Ishikawa (cell line): ENCODE data around the gene ASTN2.

Experiments used
- EGR1 ChIP-seq: IDR thresholded peaks from 2 replicates; pipeline ENCODE4 v1.6.1; 2012
- EP300 ChIP-seq: IDR thresholded peaks from 2 replicates; pipeline ENCODE4 v1.6.1; 2012; ENCODE audit warnings: borderline replicate concordance
- MAX ChIP-seq: IDR thresholded peaks from 2 replicates; pipeline ENCODE4 v1.6.1; 2012
- NFIC ChIP-seq: IDR thresholded peaks from 2 replicates; pipeline ENCODE4 v1.6.1; 2012
- RAD21 ChIP-seq: IDR thresholded peaks from 2 replicates; pipeline ENCODE4 v1.6.1; 2012; ENCODE audit warnings: low read depth
- REST ChIP-seq: IDR thresholded peaks from 2 replicates; pipeline ENCODE4 v1.6.1; 2012; ENCODE audit warnings: low read depth, mild to moderate bottlenecking
- TAF1 ChIP-seq: IDR thresholded peaks from 2 replicates; pipeline ENCODE4 v1.6.1; 2012; ENCODE audit warnings: low read depth, mild to moderate bottlenecking
- TCF12 ChIP-seq: IDR thresholded peaks from 2 replicates; pipeline ENCODE4 v1.6.1; 2012; ENCODE audit warnings: low read depth
- YY1 ChIP-seq: IDR thresholded peaks from 2 replicates; pipeline ENCODE4 v1.6.1; 2012; ENCODE audit warnings: low read depth

GRCh38 chr9:116855881-116856662, 558.8 kb downstream of the ASTN2 start:
- TF ChIP-seq MAX (no peak), REST (no peak), TAF1 (no peak), NFIC (peak; percentile 63), RAD21 (no peak), EP300 (peak; percentile 52; the same call in 1 of the 2 replicates), TCF12 (peak; percentile 63), EGR1 (no peak), YY1 (no peak)
